ENCODE data around the gene COQ10B.
A peak's percentile ranks its signal among the peaks of the same experiment; 100 is the strongest.

COQ10B gene

DNA sequence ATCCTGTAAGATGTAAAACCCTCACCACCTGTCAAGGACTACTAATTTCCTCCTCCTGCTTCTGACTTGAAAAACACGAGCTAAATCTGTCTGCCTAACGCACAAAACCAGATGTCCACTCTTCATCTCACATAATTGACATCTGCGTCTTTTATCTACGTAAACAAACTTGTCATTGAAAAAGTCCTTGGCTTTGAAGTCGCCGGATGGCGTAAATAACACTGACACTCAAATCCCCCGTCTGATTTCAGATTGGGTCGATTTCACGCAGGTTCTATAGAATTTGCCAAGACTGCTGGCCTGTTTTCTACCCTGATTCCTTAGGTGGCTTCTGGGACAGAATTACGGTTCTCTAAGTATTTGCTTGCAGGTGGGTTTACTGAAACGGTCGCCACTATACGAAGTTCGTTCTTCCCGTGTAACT, 62.0 kb downstream of the COQ10B start:
- TF ChIP-seq BACH2 (CRISPR knock-in tag; IDR thresholded peaks at IDR 0.05; ENCODE audit: borderline replicate concordance) (no peak), SNAI2 (CRISPR knock-in tag; IDR thresholded peaks at IDR 0.05) (no peak), ZFP3 (CRISPR knock-in tag; IDR thresholded peaks at IDR 0.05) (no peak), TOX (CRISPR knock-in tag; IDR thresholded peaks at IDR 0.05; ENCODE audit: borderline replicate concordance) (peak; percentile 80; the same call in 1 of the 2 replicates), ZNF70 (CRISPR knock-in tag; IDR thresholded peaks at IDR 0.05) (peak; percentile 96), ESRRG (CRISPR knock-in tag; IDR thresholded peaks at IDR 0.05) (no peak), ZFP30 (CRISPR knock-in tag; IDR thresholded peaks at IDR 0.05) (no peak), RARB (CRISPR knock-in tag; IDR thresholded peaks at IDR 0.05) (no peak), OSR1 (CRISPR knock-in tag; IDR thresholded peaks at IDR 0.05) (no peak), CSDC2 (CRISPR knock-in tag; IDR thresholded peaks at IDR 0.05) (no peak), ARNTL (CRISPR knock-in tag; IDR thresholded peaks at IDR 0.05; ENCODE audit: borderline replicate concordance, low read depth) (no peak), PATZ1 (CRISPR knock-in tag; IDR thresholded peaks at IDR 0.05; ENCODE audit: borderline replicate concordance) (no peak), ZNF8 (CRISPR knock-in tag; IDR thresholded peaks at IDR 0.05) (no peak), TSHZ2 (CRISPR knock-in tag; IDR thresholded peaks at IDR 0.05) (peak; percentile 64; the same call in 1 of the 2 replicates), TCF4 (CRISPR knock-in tag; IDR thresholded peaks at IDR 0.05; ENCODE audit: borderline replicate concordance) (peak; percentile 80; the same call in 1 of the 2 replicates), ISL1 (CRISPR knock-in tag; IDR thresholded peaks at IDR 0.05) (no peak), ZC3H10 (CRISPR knock-in tag; IDR thresholded peaks at IDR 0.05) (peak; percentile 83), GLIS3 (CRISPR knock-in tag; IDR thresholded peaks at IDR 0.05) (no peak), ZNF565 (CRISPR knock-in tag; conservative IDR thresholded peaks at IDR 0.05; ENCODE audit: low read depth) (no peak), PPARA (CRISPR knock-in tag; IDR thresholded peaks at IDR 0.05; ENCODE audit: borderline replicate concordance) (no peak)
- TF ChIP-seq, protein P1, sequence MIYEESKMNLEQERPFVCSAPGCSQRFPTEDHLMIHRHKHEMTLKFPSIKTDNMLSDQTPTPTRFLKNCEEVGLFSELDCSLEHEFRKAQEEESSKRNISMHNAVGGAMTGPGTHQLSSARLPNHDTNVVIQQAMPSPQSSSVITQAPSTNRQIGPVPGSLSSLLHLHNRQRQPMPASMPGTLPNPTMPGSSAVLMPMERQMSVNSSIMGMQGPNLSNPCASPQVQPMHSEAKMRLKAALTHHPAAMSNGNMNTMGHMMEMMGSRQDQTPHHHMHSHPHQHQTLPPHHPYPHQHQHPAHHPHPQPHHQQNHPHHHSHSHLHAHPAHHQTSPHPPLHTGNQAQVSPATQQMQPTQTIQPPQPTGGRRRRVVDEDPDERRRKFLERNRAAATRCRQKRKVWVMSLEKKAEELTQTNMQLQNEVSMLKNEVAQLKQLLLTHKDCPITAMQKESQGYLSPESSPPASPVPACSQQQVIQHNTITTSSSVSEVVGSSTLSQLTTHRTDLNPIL (CRISPR knock-in tag; IDR thresholded peaks at IDR 0.05; ENCODE audit: low read depth) = no peak
- TF ChIP-seq, protein P2, sequence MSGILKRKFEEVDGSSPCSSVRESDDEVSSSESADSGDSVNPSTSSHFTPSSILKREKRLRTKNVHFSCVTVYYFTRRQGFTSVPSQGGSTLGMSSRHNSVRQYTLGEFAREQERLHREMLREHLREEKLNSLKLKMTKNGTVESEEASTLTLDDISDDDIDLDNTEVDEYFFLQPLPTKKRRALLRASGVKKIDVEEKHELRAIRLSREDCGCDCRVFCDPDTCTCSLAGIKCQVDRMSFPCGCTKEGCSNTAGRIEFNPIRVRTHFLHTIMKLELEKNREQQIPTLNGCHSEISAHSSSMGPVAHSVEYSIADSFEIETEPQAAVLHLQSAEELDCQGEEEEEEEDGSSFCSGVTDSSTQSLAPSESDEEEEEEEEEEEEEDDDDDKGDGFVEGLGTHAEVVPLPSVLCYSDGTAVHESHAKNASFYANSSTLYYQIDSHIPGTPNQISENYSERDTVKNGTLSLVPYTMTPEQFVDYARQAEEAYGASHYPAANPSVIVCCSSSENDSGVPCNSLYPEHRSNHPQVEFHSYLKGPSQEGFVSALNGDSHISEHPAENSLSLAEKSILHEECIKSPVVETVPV (CRISPR knock-in tag; IDR thresholded peaks at IDR 0.05) = no peak
- TF ChIP-seq, protein P3, sequence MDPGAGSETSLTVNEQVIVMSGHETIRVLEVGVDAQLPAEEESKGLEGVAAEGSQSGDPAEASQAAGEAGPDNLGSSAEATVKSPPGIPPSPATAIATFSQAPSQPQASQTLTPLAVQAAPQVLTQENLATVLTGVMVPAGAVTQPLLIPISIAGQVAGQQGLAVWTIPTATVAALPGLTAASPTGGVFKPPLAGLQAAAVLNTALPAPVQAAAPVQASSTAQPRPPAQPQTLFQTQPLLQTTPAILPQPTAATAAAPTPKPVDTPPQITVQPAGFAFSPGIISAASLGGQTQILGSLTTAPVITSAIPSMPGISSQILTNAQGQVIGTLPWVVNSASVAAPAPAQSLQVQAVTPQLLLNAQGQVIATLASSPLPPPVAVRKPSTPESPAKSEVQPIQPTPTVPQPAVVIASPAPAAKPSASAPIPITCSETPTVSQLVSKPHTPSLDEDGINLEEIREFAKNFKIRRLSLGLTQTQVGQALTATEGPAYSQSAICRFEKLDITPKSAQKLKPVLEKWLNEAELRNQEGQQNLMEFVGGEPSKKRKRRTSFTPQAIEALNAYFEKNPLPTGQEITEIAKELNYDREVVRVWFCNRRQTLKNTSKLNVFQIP (CRISPR knock-in tag; IDR thresholded peaks at IDR 0.05; ENCODE audit: borderline replicate concordance, low read depth) = no peak
- ATAC-seq = peak; percentile 6

DNA sequence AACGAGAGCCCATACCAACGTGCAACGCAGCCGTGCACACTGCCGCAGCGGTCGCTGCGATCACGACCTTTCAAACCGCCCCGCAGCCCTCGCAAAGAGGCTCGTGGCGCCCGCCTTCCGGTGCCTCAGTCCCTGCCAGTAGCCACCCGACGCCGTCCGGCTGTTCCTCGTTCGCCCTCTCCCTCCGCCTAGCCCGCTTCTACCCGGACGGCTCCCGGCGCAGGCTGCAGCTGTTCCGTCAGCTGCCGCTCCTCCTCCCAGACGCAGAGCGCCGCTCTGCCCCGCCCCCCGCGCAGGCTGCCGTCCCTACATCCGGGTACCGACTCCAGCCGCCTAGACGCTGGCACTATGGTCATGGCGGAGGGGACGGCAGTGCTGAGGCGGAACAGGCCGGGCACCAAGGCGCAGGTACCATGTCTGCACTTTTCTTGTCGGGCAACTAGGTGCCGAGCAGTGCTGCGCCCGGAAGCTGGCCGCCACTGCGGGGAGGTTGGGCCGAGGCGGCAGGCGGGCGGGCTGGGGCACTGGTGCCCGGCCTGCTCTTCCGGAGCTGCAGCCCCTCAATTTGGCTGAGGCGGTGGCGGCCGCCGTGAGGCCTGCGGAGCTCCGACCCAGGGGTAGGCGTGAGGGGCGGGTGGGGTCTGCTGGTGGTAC, 62.5 kb downstream of the COQ10B start, which contains the start of gene MOB4:
Gene MOB4 (plus strand): TSS at position 328 of the 654 bp plus-strand sequence. CDS start 21 bp downstream, at position 349.
- ATAC-seq = peak; percentile 95
- TF ChIP-seq TSHZ2 (CRISPR knock-in tag; IDR thresholded peaks at IDR 0.05) = no peak
- TF ChIP-seq GLIS3 (CRISPR knock-in tag; IDR thresholded peaks at IDR 0.05) = no peak
- TF ChIP-seq ESRRG (CRISPR knock-in tag; IDR thresholded peaks at IDR 0.05) = no peak
- no peak for TF ChIP-seq ZFP30 (CRISPR knock-in tag; IDR thresholded peaks at IDR 0.05)
- no peak for TF ChIP-seq TOX (CRISPR knock-in tag; IDR thresholded peaks at IDR 0.05; ENCODE audit: borderline replicate concordance)
- 0 out of 2 replicates have a peak, but pooled peaks have one; percentile 31 for TF ChIP-seq ZFP3 (CRISPR knock-in tag; IDR thresholded peaks at IDR 0.05)
